Small intestine (tissue), 7 donors: ENCODE measurements around the gene KRT83. TPM values are rescaled to one million over a fixed set of nuclear protein-coding genes. Genes with fewer than 3 reads are reported as not detected.
"Not testable (repeated sequence)": the region's sequence is repeated elsewhere in the genome, so short reads cannot be mapped to it uniquely, and the experiment has no call there.

Experiments
- DNase-seq, 2 donors: peaks; one replicate each; pipeline versions ENCODE4 v3.0.0 to v3.0.0-alpha.2; 2013
- FAIRE-seq: peaks from 2 replicates; lab custom pipeline; 2012; peaks lifted over from hg19 to GRCh38; lab: Jason Lieb, UNC
- H3K27ac ChIP-seq, 3 donors: one replicate each; pipeline ENCODE4 v1.5.1; 2013; ENCODE audit warnings: low read length in 2 of 3, mild to moderate bottlenecking in 2 of 3, control low read depth in 1 of 3, inconsistent platforms in 1 of 3, low read depth in 1 of 3, moderate library complexity in 1 of 3
- H3K27me3 ChIP-seq, 3 donors: one replicate each; pipeline ENCODE4 v1.6.1; 2013; ENCODE audit warnings: low read length in 3 of 3, inconsistent platforms in 1 of 3; ENCODE audit not compliant: control insufficient read depth in 3 of 3, insufficient read depth in 3 of 3
- H3K36me3 ChIP-seq, 3 donors: one replicate each; pipeline ENCODE4 v1.6.1; 2013; ENCODE audit warnings: low read length in 3 of 3, inconsistent platforms in 1 of 3, low read depth in 1 of 3, mild to moderate bottlenecking in 1 of 3, moderate library complexity in 1 of 3; ENCODE audit not compliant: control insufficient read depth in 3 of 3, insufficient read depth in 2 of 3
- H3K4me1 ChIP-seq, 3 donors: one replicate each; pipeline ENCODE4 v1.6.1; 2013; ENCODE audit warnings: low read length in 2 of 3, inconsistent platforms in 1 of 3, low read depth in 1 of 3, mild to moderate bottlenecking in 1 of 3, moderate library complexity in 1 of 3; ENCODE audit not compliant: control insufficient read depth in 3 of 3, insufficient read depth in 2 of 3
- H3K4me3 ChIP-seq, 3 donors: one replicate each; pipeline ENCODE4 v1.5.1; 2013; ENCODE audit warnings: low read length in 3 of 3, control low read depth in 1 of 3, inconsistent platforms in 1 of 3, low read depth in 1 of 3, mild to moderate bottlenecking in 1 of 3, moderate library complexity in 1 of 3
- H3K9me3 ChIP-seq, 2 donors: one replicate each; pipeline ENCODE4 v1.6.1; 2013; ENCODE audit warnings: low read depth in 1 of 2, low read length in 1 of 2; ENCODE audit not compliant: control insufficient read depth in 2 of 2, insufficient read depth in 1 of 2
- WGBS, 3 donors: extraction: QIAGEN DNeasy Blood & Tissue Kit; methylation state at CpG; one replicate each; pipeline ENCODE4 v1.1.7; 2013; 5-methylcytosine and 5-hydroxymethylcytosine counted together
- polyA plus RNA-seq, 4 donors: library from polyadenylated mRNA; stranded (reverse) in 3 of 4; unstranded in 1 of 4; fragments of 200-250 nt in 3 of 4; fragments of 120-200 nt in 1 of 4; gene quantifications; one replicate each; pipeline versions ENCODE4 v1.2.1 to v1.2.3, GENCODE V29; 2013
- donor health status: healthy with polysubstance abuse.
- donor health status: control.
- donor health status: control.
- donor health status: Bipolar disorder and iron deficiency.
- donor health status: healthy.

KRT83 gene
- polyA plus RNA-seq, 4 donors = 0.03 TPM; not detected in 3

DNA sequence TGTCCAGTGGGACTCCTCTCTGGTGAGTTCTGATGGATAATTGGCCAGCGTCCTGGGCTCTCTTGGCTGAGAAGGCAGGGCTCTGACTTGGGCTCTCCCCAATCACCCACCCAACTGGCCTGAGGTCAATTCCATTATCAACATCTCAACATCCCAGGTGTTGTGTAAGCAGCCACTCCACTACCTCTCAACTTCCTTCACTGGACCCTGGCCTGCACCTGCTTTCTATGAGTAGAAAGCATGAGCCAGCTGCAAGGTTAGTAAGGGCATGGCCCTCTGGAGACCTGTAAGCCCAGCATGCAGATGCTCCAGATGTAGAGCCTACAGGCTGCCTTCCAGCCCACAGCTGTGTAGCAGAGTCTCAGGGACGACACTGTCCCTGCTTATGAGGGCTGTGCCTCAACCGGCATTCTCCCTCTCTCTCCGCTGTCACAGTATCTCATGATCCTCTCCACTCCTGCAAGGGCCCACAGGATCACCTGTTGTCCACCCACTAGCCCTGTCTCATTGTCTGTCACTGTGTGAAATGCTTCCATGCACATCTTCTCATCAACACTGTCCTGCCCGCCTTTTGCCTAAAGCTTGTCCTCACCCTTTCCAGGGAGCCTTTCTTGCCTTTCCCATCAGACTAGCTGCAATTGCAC lies 24.5 kb downstream of the KRT83 start:
- FAIRE-seq (no peak), DNase-seq (no peak)
- H3K4me1 ChIP-seq = no peaks in the 10 kb centered on the region
- no peak overlapping the region for H3K27ac ChIP-seq
- H3K27me3 ChIP-seq = peaks cover 0 to 24% (median 7%) of the 10 kb centered on the region in 3 donors
- H3K4me3 ChIP-seq = no peak overlapping the region
- no peaks in the 10 kb centered on the region for H3K9me3 ChIP-seq
- no peaks in the 10 kb centered on the region for H3K36me3 ChIP-seq
- 85 to 94% (median 87%) methylated on average over 5 of the region's 5 CpGs for WGBS, 3 donors

DNA sequence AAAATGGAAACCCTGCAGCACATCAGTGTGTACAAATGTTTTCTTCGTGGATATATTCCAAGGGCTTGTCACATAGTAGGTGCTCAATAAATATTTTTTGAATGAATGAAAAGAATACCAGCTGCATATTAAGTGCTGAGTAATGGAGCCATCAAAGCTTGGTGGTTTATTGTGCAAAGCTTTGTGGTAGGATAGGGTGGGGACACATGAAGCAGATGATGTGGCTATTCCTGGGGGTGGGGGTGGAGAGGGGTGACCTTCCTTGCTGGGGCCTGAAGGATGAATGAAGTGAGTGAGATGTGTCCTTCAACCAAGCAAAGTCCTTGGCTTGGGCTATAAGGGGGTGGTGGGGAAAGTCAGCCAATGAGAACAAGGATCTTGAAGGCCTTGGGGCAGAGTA lies 25.5 kb downstream of the KRT83 start:
- Histone ChIP-seq H3K27ac (no peak overlapping the region), H3K4me1 (no peaks in the 10 kb centered on the region), H3K36me3 (no peaks in the 10 kb centered on the region), H3K4me3 (no peak overlapping the region), H3K27me3 (peaks cover 0 to 25% (median 7%) of the 10 kb centered on the region in 3 donors), H3K9me3 (no peaks in the 10 kb centered on the region)
- WGBS, 3 donors = 77 to 90% (median 84%) methylated on average over 1 of the region's 1 CpG
- FAIRE-seq (no peak), DNase-seq (no peak)

DNA sequence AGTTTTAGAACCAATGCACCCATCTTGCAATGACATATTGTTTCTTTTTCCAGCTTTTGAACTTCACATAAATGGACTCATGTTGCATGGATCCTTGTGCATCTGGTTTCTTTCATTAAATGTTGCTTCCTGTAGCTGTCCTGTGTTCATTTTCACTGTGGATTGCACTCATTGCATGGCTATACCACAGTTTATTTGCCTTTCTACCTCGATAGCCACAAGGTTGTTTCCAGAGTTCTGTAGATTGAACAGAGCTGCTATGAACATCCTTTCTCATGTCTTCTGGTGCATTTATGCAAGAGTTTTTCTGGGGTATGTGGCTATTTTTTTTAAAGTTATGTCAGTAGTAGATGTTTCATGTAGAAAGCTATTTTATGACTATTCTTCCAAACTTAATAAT lies 26.4 kb downstream of the KRT83 start:
- FAIRE-seq = no peak
- Histone ChIP-seq H3K36me3 (no peaks in the 10 kb centered on the region), H3K27ac (no peak overlapping the region), H3K4me1 (no peaks in the 10 kb centered on the region), H3K27me3 (peaks cover 0 to 25% (median 7%) of the 10 kb centered on the region in 3 donors), H3K4me3 (no peak overlapping the region), H3K9me3 (no peaks in the 10 kb centered on the region)
- DNase-seq = no peak
- 26 to 46% (median 41%) methylated on average over 1 of the region's 1 CpG for WGBS, 3 donors

DNA sequence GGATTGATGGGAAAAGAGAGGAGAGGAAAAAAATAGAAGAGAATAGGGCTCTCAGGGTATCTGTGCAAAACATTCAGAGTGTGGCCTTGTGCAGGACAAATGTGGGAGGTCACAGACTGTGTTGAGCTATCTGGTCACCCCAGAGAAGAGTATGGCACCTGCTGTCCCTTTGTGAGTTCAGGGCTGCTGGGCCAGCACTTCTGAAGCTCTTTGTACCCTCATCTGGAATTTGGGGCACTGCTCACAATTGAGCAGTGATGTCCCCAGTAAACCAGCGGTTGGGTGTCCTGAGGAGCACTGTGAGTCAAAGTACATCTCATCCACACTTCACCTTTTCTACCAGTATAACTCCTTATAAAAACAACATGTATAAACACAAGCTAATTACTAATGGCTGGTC lies 27.3 kb downstream of the KRT83 start:
- Histone ChIP-seq H3K4me3 (no peak overlapping the region), H3K9me3 (no peaks in the 10 kb centered on the region), H3K4me1 (no peaks in the 10 kb centered on the region), H3K27me3 (peaks cover 0 to 25% (median 7%) of the 10 kb centered on the region in 3 donors), H3K27ac (no peak overlapping the region), H3K36me3 (no peaks in the 10 kb centered on the region)
- DNase-seq (no peak), FAIRE-seq (no peak)
- WGBS, 3 donors = 69 to 82% (median 79%) methylated on average over 1 of the region's 1 CpG

DNA sequence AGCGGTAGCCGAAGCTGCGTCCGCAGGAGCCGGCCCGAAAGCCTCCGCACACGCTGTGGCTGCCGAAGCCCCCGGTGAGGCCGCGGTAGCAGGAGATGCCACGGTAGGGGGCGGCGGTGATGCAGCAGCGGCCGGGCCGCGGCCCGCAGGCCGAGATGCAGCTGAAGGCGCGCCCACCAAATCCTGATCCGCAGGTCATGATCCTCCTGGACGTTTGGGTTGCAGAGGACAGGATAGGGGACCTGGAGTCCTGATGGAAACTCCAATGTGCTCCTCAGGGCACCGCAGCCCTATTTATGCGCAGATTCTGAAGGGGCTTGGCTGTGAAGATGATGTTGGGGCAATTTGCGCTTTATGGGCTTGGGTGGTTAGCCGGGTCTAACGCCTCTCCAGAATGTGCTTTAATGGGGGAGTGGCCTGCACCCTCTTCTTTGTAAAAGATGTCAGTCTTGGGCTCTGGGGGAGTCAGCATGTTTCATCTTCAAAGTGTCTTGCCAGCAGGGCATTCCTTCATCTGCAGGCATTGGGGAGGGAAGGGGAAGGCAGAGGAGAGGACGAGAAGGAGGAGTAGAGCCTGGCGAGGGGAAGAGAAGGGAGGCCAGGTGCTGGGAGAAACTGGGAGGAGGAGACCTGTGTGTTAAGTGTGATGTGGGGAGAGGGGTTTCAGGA lies 29.8 kb downstream of the KRT83 start, which contains the start of gene KRT81:
TSS of gene KRT81 (minus strand) at position 268 of the 669 bp plus-strand sequence. CDS start at position 199, 69 bp downstream.
- Histone ChIP-seq H3K36me3 (no peaks in the 10 kb centered on the region), H3K4me3 (no peak within 1 kb of the TSS), H3K9me3 (no peaks in the 10 kb centered on the region), H3K4me1 (no peaks in the 10 kb centered on the region), H3K27me3 (peaks cover 0 to 20% (median 4%) of the 10 kb centered on the region in 3 donors), H3K27ac (no peak within 1 kb of the TSS)
- FAIRE-seq (no peak), DNase-seq (no peak)
- WGBS, 3 donors = 57 to 68% (median 61%) methylated on average over 23 to 24 of the region's 32 CpGs

DNA sequence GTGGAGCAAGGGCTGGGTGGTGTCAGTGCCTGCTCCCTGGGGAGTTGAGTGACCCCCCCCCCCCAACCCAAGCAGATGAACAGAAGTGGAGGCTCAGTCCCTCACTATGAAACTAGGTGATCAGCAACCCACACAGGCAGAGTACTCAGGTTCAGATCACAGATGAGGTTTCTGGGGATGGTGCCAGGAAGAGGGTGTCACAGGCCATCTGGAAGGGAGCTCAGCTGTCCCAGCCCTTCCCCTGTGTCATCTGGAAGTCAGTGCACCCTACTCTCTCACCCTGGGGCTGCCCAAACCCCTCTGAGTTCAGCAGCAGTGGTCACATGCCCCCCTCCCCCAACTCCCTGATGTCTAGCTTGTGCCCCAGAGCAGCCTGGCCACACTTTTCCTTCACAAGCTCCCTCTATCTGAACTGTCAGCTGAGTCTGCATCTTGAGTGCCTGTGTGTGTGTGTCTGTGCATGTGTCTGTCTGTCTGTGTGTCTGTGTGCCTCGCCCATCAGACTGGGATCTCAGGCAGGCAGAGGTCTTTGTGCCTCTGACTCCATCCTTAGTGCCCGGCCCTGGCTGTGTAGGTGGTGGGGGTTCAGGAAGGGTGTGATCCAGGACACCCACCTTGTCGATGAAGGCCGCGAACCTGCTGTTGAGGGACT lies 30.6 kb downstream of the KRT83 start:
- H3K4me1 ChIP-seq, FAIRE-seq, H3K4me3 ChIP-seq, H3K36me3 ChIP-seq, H3K9me3 ChIP-seq, DNase-seq, H3K27ac ChIP-seq: not testable (repeated sequence)
- H3K27me3 ChIP-seq = peaks cover 0 to 17% (median 4%) of the 10 kb centered on the region in 3 donors
- no CpG with 5 or more reads among the region's 5 CpGs for WGBS, 3 donors

DNA sequence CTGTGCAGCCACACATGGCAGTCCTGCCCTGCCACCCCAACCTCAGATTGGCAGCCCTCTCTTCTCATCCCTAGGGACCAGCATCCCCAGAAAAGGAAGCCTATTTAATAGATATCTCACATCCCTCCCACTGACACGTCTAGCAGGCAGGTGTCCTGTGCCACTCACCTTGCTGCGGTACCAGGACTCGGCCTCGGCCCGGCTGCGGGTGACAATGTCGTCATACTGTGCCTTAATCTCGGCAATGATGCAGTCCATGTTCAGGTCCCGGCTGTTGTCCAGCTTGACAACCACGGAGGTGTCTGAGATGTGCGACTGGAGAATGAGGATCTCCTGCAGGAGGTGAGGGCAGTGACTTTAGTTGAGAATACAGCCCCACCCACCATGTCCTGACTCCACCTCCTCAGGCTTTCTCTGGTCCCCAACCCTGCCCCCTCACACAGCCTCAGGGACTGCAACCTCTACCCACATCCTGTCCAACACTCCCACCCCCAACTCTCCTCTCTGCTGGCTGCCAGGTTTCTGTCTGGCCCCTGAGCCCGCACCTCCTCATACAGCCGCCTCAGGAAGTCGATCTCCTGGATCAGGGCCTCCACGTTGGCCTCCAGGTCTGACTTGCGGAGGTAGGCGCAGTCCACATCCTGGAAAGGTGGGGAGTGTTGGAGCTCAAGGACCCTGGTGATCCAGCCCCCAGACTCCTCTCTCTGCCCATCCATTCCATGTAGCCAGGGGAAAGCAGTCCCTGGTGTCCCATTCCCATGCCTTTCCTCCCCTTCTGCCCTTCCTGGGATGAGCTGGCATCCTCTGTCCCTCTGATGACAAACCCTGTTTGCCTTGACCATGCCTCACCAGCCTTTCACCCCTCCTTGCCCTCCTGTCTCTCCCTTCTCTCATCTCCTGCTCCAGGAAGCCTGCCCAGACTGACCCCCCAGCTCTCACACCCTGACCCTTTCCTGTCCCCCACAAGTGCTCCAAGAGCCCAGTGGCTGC lies 33.1 kb downstream of the KRT83 start:
- 77 to 90% (median 81%) methylated on average over 16 to 17 of the region's 17 CpGs for WGBS, 3 donors
- H3K9me3 ChIP-seq, H3K27me3 ChIP-seq, H3K4me3 ChIP-seq, H3K4me1 ChIP-seq, FAIRE-seq, H3K27ac ChIP-seq, H3K36me3 ChIP-seq, DNase-seq: not testable (repeated sequence)
